ENCODE data around the gene SRBD1. TPM values are rescaled to one million over a fixed set of nuclear protein-coding genes. Genes with fewer than 3 reads are reported as not detected.
A peak's percentile ranks its signal among the peaks of the same experiment; 100 is the strongest.

SRBD1 gene
- total and polyA plus RNA-seq, 8 donors = 4.4 to 45.7 (median 25.5) TPM

- Histone ChIP-seq H3K4me3 (no peak overlapping the region), H3K4me1 (peaks cover 0 to 5% (median 0%) of the 10 kb centered on the region in 4 donors), H3K9me3 (no peaks in the 10 kb centered on the region), H3K27ac (no peak overlapping the region), H3K27me3 (no peaks in the 10 kb centered on the region), H3K36me3 (peaks cover under 1 to 42% (median 24%) of the 10 kb centered on the region in 4 donors)
- peak in 1 of 2 donors; percentile 61 for DNase-seq
- TF ChIP-seq, protein P1, sequence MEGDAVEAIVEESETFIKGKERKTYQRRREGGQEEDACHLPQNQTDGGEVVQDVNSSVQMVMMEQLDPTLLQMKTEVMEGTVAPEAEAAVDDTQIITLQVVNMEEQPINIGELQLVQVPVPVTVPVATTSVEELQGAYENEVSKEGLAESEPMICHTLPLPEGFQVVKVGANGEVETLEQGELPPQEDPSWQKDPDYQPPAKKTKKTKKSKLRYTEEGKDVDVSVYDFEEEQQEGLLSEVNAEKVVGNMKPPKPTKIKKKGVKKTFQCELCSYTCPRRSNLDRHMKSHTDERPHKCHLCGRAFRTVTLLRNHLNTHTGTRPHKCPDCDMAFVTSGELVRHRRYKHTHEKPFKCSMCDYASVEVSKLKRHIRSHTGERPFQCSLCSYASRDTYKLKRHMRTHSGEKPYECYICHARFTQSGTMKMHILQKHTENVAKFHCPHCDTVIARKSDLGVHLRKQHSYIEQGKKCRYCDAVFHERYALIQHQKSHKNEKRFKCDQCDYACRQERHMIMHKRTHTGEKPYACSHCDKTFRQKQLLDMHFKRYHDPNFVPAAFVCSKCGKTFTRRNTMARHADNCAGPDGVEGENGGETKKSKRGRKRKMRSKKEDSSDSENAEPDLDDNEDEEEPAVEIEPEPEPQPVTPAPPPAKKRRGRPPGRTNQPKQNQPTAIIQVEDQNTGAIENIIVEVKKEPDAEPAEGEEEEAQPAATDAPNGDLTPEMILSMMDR (IDR thresholded peaks at IDR 0.05) = no peak
- TF ChIP-seq EP300 (IDR thresholded peaks at IDR 0.05) (no peak), POLR2A (IDR thresholded peaks at IDR 0.05) (no peak), POLR2AphosphoS5 (IDR thresholded peaks at IDR 0.05) (no peak)
- intact Hi-C loops (cut with DNase I; ENCODE audit: low total_unique reads) = no loop called here
- WGBS, 5 donors = 47 to 70% (median 61%) methylated on average over 2 of the region's 2 CpGs
These were observed 198.2 kb downstream of the SRBD1 start for GRCh38 chr2:45412754-45413379.

- Histone ChIP-seq H3K9me3 (no peaks in the 10 kb centered on the region), H3K27me3 (no peaks in the 10 kb centered on the region), H3K27ac (no peak overlapping the region), H3K4me3 (no peak overlapping the region), H3K36me3 (peaks cover 0 to 28% (median 13%) of the 10 kb centered on the region in 4 donors), H3K4me1 (peaks cover 0 to 5% (median 0%) of the 10 kb centered on the region in 4 donors)
- DNase-seq = no peak
- TF ChIP-seq POLR2AphosphoS5 (IDR thresholded peaks at IDR 0.05) (no peak), EP300 (IDR thresholded peaks at IDR 0.05) (no peak)
- 95 to 100% (median 98%) methylated on average over 1 of the region's 1 CpG for WGBS, 5 donors
- intact Hi-C loops (cut with DNase I; ENCODE audit: low total_unique reads) = no loop called here
These were observed 201.4 kb downstream of the SRBD1 start for GRCh38 chr2:45409677-45410076.

DNA sequence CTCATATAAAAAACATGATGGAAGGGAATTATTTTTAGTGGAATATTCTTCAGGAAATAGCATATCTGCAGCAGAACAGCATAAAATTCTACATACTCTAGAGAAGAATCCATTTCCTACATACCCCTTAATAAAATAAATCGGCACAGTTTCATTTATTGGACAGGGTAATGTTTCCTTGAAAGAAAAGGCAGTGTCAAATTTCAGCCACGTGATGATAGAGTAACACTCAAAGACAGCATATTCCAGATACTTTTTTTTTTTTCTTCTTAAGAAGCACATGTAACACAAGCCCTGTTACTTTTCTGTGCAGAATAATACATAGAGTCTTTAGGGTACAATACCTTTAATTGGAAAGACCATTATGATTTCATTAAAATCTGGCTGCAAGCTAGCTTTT is 204.4 kb downstream of the SRBD1 start:
- H3K27ac ChIP-seq = no peak overlapping the region
- H3K4me1 ChIP-seq = no peaks in the 10 kb centered on the region
- intact Hi-C loops (cut with DNase I; ENCODE audit: low total_unique reads) = no loop called here
- H3K9me3 ChIP-seq = no peaks in the 10 kb centered on the region
- TF ChIP-seq, protein P1 (IDR thresholded peaks at IDR 0.05) = no peak
- no peak for TF ChIP-seq POLR2AphosphoS5 (IDR thresholded peaks at IDR 0.05)
- TF ChIP-seq POLR2A (IDR thresholded peaks at IDR 0.05) = no peak
- no peak for TF ChIP-seq EP300 (IDR thresholded peaks at IDR 0.05)
- DNase-seq = no peak
- no peaks in the 10 kb centered on the region for H3K27me3 ChIP-seq
- WGBS, 5 donors = 62 to 78% (median 69%) methylated on average over 2 of the region's 2 CpGs
- H3K36me3 ChIP-seq = peaks cover 0 to 16% (median 10%) of the 10 kb centered on the region in 4 donors
- no peak overlapping the region for H3K4me3 ChIP-seq

- Histone ChIP-seq H3K27me3 (no peaks in the 10 kb centered on the region), H3K4me3 (no peak overlapping the region), H3K9me3 (no peaks in the 10 kb centered on the region), H3K36me3 (peaks cover 0 to 10% (median 0%) of the 10 kb centered on the region in 4 donors), H3K27ac (no peak overlapping the region), H3K4me1 (no peaks in the 10 kb centered on the region)
- 73 to 85% (median 82%) methylated on average over 3 of the region's 3 CpGs for WGBS, 5 donors
- peak in 1 of 2 donors; percentile 20 for DNase-seq
- TF ChIP-seq POLR2AphosphoS5 (IDR thresholded peaks at IDR 0.05) = no peak
- TF ChIP-seq POLR2A (IDR thresholded peaks at IDR 0.05) = no peak
- TF ChIP-seq, protein P1 (IDR thresholded peaks at IDR 0.05) = no peak
- no peak for TF ChIP-seq EP300 (IDR thresholded peaks at IDR 0.05)
- intact Hi-C loops (cut with DNase I; ENCODE audit: low total_unique reads) = no loop called here
These were observed 206.2 kb downstream of the SRBD1 start for GRCh38 chr2:45404807-45405297.

- Histone ChIP-seq H3K9me3 (no peaks in the 10 kb centered on the region), H3K4me3 (no peak overlapping the region), H3K36me3 (peaks cover 0 to 10% (median 0%) of the 10 kb centered on the region in 4 donors), H3K4me1 (no peaks in the 10 kb centered on the region), H3K27ac (no peak overlapping the region), H3K27me3 (no peaks in the 10 kb centered on the region)
- intact Hi-C loops (cut with DNase I; ENCODE audit: low total_unique reads) = no loop called here
- no peak for DNase-seq
- TF ChIP-seq, protein P1 (IDR thresholded peaks at IDR 0.05) = no peak
- no peak for TF ChIP-seq POLR2A (IDR thresholded peaks at IDR 0.05)
- no peak for TF ChIP-seq EP300 (IDR thresholded peaks at IDR 0.05)
- no peak for TF ChIP-seq POLR2AphosphoS5 (IDR thresholded peaks at IDR 0.05)
These were observed 208.0 kb downstream of the SRBD1 start for GRCh38 chr2:45403036-45403435.

All from stomach (tissue), 9 donors.